K562 (cell line): Measurements from ENCODE around the gene UBQLNL. TPM values are rescaled to one million over a fixed set of nuclear protein-coding genes. Genes with fewer than 3 reads are reported as not detected.

Source experiments
- ARID2 ChIP-seq: fragments of 450-650 bp; IDR thresholded peaks from 2 replicates; pipeline ENCODE4 v1.6.1; 2017; ENCODE audit warnings: antibody characterized with exemption, mild to moderate bottlenecking
- BCOR ChIP-seq: fragments of 450-650 bp; IDR thresholded peaks from 2 replicates; pipeline ENCODE4 v1.6.1; 2016
- CEBPG ChIP-seq, 3 experiments: fragments of 200-800 bp in 1 of 3; sonication (Bioruptor generic) in 1 of 3; sonication (generic) in 1 of 3; formaldehyde crosslinking in 1 of 3; IDR thresholded peaks in 2 of 3; conservative IDR thresholded peaks in 1 of 3; 2 replicates each; pipeline versions ENCODE4 v1.6.1 to v1.8.0; 2016 to 2022; ENCODE audit warnings: missing compliant biosample characterization in 2 of 3, missing genetic modification characterization in 2 of 3, mild to moderate bottlenecking in 1 of 3, missing genetic modification reagents in 1 of 3
- CSDE1 ChIP-seq, 2 experiments: fragments of 450-650 bp; IDR thresholded peaks; 2 replicates each; pipeline ENCODE4 v1.6.1; 2016; ENCODE audit warnings: mild to moderate bottlenecking in 1 of 2
- DDX20 ChIP-seq: fragments of 450-650 bp; IDR thresholded peaks from 2 replicates; pipeline ENCODE4 v1.6.1; 2016; ENCODE audit warnings: missing genetic modification characterization, low read depth, mild to moderate bottlenecking, missing compliant biosample characterization, moderate library complexity
- EHMT2 ChIP-seq: fragments of 450-650 bp; IDR thresholded peaks from 2 replicates; pipeline ENCODE4 v1.6.1; 2018; ENCODE audit warnings: antibody characterized with exemption
- EP300 ChIP-seq: IDR thresholded peaks from 2 replicates; pipeline ENCODE4 v1.6.1; 2012; ENCODE audit warnings: low read length, improper control_type of control experiment
- EP400 ChIP-seq: fragments of 450-650 bp; IDR thresholded peaks from 2 replicates; pipeline ENCODE4 v1.6.1; 2017; ENCODE audit warnings: antibody characterized with exemption, mild to moderate bottlenecking, moderate library complexity
- ESRRA ChIP-seq: fragments of 450-650 bp; IDR thresholded peaks from 2 replicates; pipeline ENCODE4 v1.6.1; 2014; ENCODE audit warnings: low read depth, mild to moderate bottlenecking, moderate library complexity, borderline replicate concordance
- GTF2B ChIP-seq: IDR thresholded peaks from 2 replicates; pipeline ENCODE4 v1.6.1; 2011; ENCODE audit not compliant: insufficient read length; ENCODE audit errors: extremely low read depth
- HDGF ChIP-seq: fragments of 450-650 bp; IDR thresholded peaks from 2 replicates; pipeline ENCODE4 v1.6.1; 2016
- HIVEP1 ChIP-seq: fragments of 250-450 bp; sonication (Bioruptor Pico); IDR thresholded peaks from 2 replicates; pipeline ENCODE4 v1.4.0; 2020; ENCODE audit warnings: mild to moderate bottlenecking
- MAZ ChIP-seq, 2 experiments: fragments of 450-650 bp in 1 of 2; sonication (generic) in 1 of 2; formaldehyde crosslinking; IDR thresholded peaks in 1 of 2; conservative IDR thresholded peaks in 1 of 2; 2 replicates each; pipeline versions ENCODE4 v1.4.0 to v1.5.0; 2020; ENCODE audit warnings: mild to moderate bottlenecking in 1 of 2, missing genetic modification reagents in 1 of 2
- MBD2 ChIP-seq: sonication (generic); IDR thresholded peaks from 2 replicates; pipeline ENCODE4 v1.6.1; 2016; ENCODE audit warnings: low read depth, borderline replicate concordance
- NFE2L1 ChIP-seq: fragments of 450-650 bp; IDR thresholded peaks from 2 replicates; pipeline ENCODE4 v1.6.1; 2016; ENCODE audit warnings: missing genetic modification characterization, low read depth, mild to moderate bottlenecking, missing compliant biosample characterization, moderate library complexity, borderline replicate concordance
- OTX1 ChIP-seq: fragments of 450-650 bp; formaldehyde crosslinking; IDR thresholded peaks from 2 replicates; pipeline ENCODE4 v1.4.0; 2022; ENCODE audit warnings: mild to moderate bottlenecking
- RFX1 ChIP-seq: fragments of 450-650 bp; IDR thresholded peaks from 2 replicates; pipeline ENCODE4 v1.6.1; 2016; ENCODE audit warnings: mild to moderate bottlenecking, moderate library complexity
- SMAD3 ChIP-seq: fragments of 450-650 bp; formaldehyde crosslinking; conservative IDR thresholded peaks from 2 replicates; pipeline ENCODE4 v1.4.0; 2020; ENCODE audit warnings: mild to moderate bottlenecking
- SREBF2 ChIP-seq: sonication (generic); formaldehyde crosslinking; IDR thresholded peaks from 2 replicates; pipeline ENCODE4 v1.4.0; 2020; ENCODE audit warnings: mild to moderate bottlenecking, missing genetic modification reagents
- SRSF7 ChIP-seq: fragments of 200-400 bp; formaldehyde crosslinking; optimal IDR thresholded peaks from 2 replicates; pipeline ENCODE3; 2017; ENCODE audit warnings: mild to moderate bottlenecking, low read depth, low read length
- TAL1 ChIP-seq: fragments of 450-650 bp; IDR thresholded peaks from 2 replicates; pipeline ENCODE4 v1.6.1; 2016; ENCODE audit warnings: mild to moderate bottlenecking
- TCFL5 ChIP-seq: fragments of 250-450 bp; sonication (Bioruptor Pico); conservative IDR thresholded peaks from 2 replicates; pipeline ENCODE4 v1.6.1; 2021; ENCODE audit warnings: mild to moderate bottlenecking, moderate library complexity, matching md5 sums
- THAP12 ChIP-seq: fragments of 250-450 bp; sonication (Bioruptor Pico); IDR thresholded peaks from 2 replicates; pipeline ENCODE4 v1.9.0; 2021; ENCODE audit warnings: mild to moderate bottlenecking, inconsistent platforms
- XRCC3 ChIP-seq: fragments of 450-650 bp; IDR thresholded peaks from 2 replicates; pipeline ENCODE4 v1.6.1; 2017; ENCODE audit warnings: mild to moderate bottlenecking, moderate library complexity
- ZNF143 ChIP-seq: sonication (generic); formaldehyde crosslinking; IDR thresholded peaks from 2 replicates; pipeline ENCODE4 v1.9.0; 2022; ENCODE audit warnings: mild to moderate bottlenecking, missing genetic modification reagents
- ZNF551 ChIP-seq: fragments of 250-450 bp; sonication (Bioruptor Pico); IDR thresholded peaks from 2 replicates; pipeline ENCODE4 v1.5.0; 2021; ENCODE audit warnings: mild to moderate bottlenecking, moderate library complexity
- ZNF584 ChIP-seq: fragments of 200-800 bp; sonication (Bioruptor generic); IDR thresholded peaks from 2 replicates; pipeline ENCODE4 v1.6.1; 2016; ENCODE audit warnings: low read depth, mild to moderate bottlenecking, missing genetic modification characterization, missing compliant biosample characterization
- polyA plus RNA-seq, 8 experiments: library from polyadenylated mRNA; depleted of rRNA in 4 of 8; stranded (reverse) in 5 of 8; unstranded in 3 of 8; fragments of >200 nt; fragmentation: Nextera tagmentation in 2 of 8; fragmentation: Illumina TruSeq in 1 of 8; extraction: Ambion mirVana in 2 of 8; extraction: Trizol in 1 of 8; gene quantifications; 2 replicates each; pipeline versions ENCODE4 v1.2.1 to v1.2.3, GENCODE V29; 2011 to 2014; ENCODE audit warnings: inconsistent platforms in 1 of 8, missing spikeins in 1 of 8
- total RNA-seq, 7 experiments: library from RNA; depleted of rRNA in 6 of 7; stranded (reverse); fragments of >200 nt in 6 of 7; fragmentation: Illumina TruSeq in 2 of 7; extraction: Trizol in 2 of 7; gene quantifications; 2 replicates each; pipeline versions ENCODE4 v1.2.1 to v1.2.3, GENCODE V29; 2011 to 2021; ENCODE audit warnings: low replicate concordance in 1 of 7

The UBQLNL gene
- total and polyA plus RNA-seq, 9 of the 15 experiments (the other 6 are each of a cell fraction or from before 2014, with no cell fraction given) = 0.07 to 0.27 (median 0.14) TPM

GRCh38 chr11:5505363-5506048 lies 11.0 kb downstream of the UBQLNL start (continued):
- TF ChIP-seq EP300 (no peak), CSDE1 (IDR thresholded peaks at IDR 0.05) (peak in 1 of 2 experiments; percentile 34; a peak in 1 of 4 replicates), SREBF2 (CRISPR knock-in tag) (no peak), NFE2L1 (no peak), ESRRA (no peak), OTX1 (CRISPR knock-in tag) (no peak), DDX20 (tag) (no peak), ARID2 (no peak), MAZ (CRISPR knock-in tag; conservative IDR thresholded peaks at IDR 0.05 in 1 of 2, IDR thresholded peaks at IDR 0.05 in 1 of 2) (no peak), TCFL5 (no peak), THAP12 (CRISPR knock-in tag) (no peak), ZNF143 (CRISPR knock-in tag) (no peak), SRSF7 (no peak), EP400 (peak; percentile 75), EHMT2 (no peak), MBD2 (peak; percentile 79), ZNF584 (CRISPR knock-in tag) (no peak), RFX1 (no peak), XRCC3 (no peak), CEBPG (CRISPR knock-in tag; IDR thresholded peaks at IDR 0.05) (no peak), CEBPG (tag; conservative IDR thresholded peaks at IDR 0.05 in 1 of 2, IDR thresholded peaks at IDR 0.05 in 1 of 2) (no peak), BCOR (no peak), HIVEP1 (CRISPR knock-in tag) (no peak), GTF2B (peak; percentile 94), HDGF (no peak), ZNF551 (CRISPR knock-in tag) (no peak), TAL1 (no peak), SMAD3 (CRISPR knock-in tag) (no peak)
